H1 (cell line): Measurements from ENCODE around the gene CRCP. TPM values are rescaled to one million over a fixed set of nuclear protein-coding genes. Genes with fewer than 3 reads are reported as not detected.

Experiments
- CTCF ChIA-PET: fragments of 300-600 bp; sonication (Branson Sonifier 250); formaldehyde crosslinking; loops from one replicate; lab custom pipeline; 2021; ENCODE audit not compliant: partially characterized antibody; lab: Charles Lee
- POLR2A ChIA-PET: fragments of 300-600 bp; sonication (Branson Sonifier 250); formaldehyde crosslinking; loops from one replicate; lab custom pipeline; 2021; ENCODE audit warnings: inconsistent platforms; ENCODE audit not compliant: partially characterized antibody; lab: Charles Lee
- DNase-seq, 2 experiments: peaks; one replicate each; pipeline versions ENCODE4 v3.0.0 to v3.0.0-alpha.2; 2010 to 2022; ENCODE audit warnings: low spot score in 2 of 2, low read depth in 1 of 2, mixed read lengths in 1 of 2
- FAIRE-seq: peaks from 2 replicates; lab custom pipeline; 2011; peaks lifted over from hg19 to GRCh38; lab: Jason Lieb, UNC
- H2AFZ ChIP-seq: 2 replicates; pipeline ENCODE4 v1.8.1; 2012; ENCODE audit warnings: low read length, inconsistent platforms
- H2AK5ac ChIP-seq: 2 replicates; pipeline ENCODE4 v1.6.1; 2013; ENCODE audit warnings: low read depth, low read length
- H2BK120ac ChIP-seq: replicated peaks from 2 replicates; pipeline ENCODE3; 2013; ENCODE audit warnings: low read depth, low read length, inconsistent platforms
- H2BK12ac ChIP-seq: 2 replicates; pipeline ENCODE4 v1.6.1; 2013; ENCODE audit warnings: low read depth, low read length
- H2BK15ac ChIP-seq: 2 replicates; pipeline ENCODE4 v1.6.1; 2013; ENCODE audit warnings: low read length
- H2BK20ac ChIP-seq: 2 replicates; pipeline ENCODE4 v1.6.1; 2013; ENCODE audit warnings: low read length
- H2BK5ac ChIP-seq: 2 replicates; pipeline ENCODE4 v1.6.1; 2013; ENCODE audit warnings: low read depth, low read length
- H3K14ac ChIP-seq: 2 replicates; pipeline ENCODE4 v1.6.1; 2013; ENCODE audit warnings: inconsistent platforms; ENCODE audit not compliant: insufficient read length
- H3K18ac ChIP-seq: 2 replicates; pipeline ENCODE4 v1.6.1; 2013; ENCODE audit warnings: low read length; ENCODE audit errors: extremely low read depth
- H3K23ac ChIP-seq: 2 replicates; pipeline ENCODE4 v1.6.1; 2013; ENCODE audit warnings: inconsistent platforms; ENCODE audit not compliant: insufficient read length
- H3K23me2 ChIP-seq: 2 replicates; pipeline ENCODE4 v1.6.1; 2013; ENCODE audit warnings: low read depth, low read length
- H3K27ac ChIP-seq: 2 replicates; pipeline ENCODE4 v1.6.1; 2011; ENCODE audit warnings: low read depth, low read length, inconsistent platforms
- H3K27me3 ChIP-seq, 4 experiments: replicated peaks in 1 of 4; 1 replicate in 1 of 4; 2 replicates in 3 of 4; pipeline versions ENCODE4 v1.6.1 to v1.8.1; 2011 to 2013; ENCODE audit warnings: low read length in 3 of 4, mild to moderate bottlenecking in 3 of 4, inconsistent platforms in 2 of 4, mixed read lengths in 2 of 4, moderate library complexity in 1 of 4; ENCODE audit not compliant: control insufficient read depth in 3 of 4, insufficient read depth in 3 of 4; ENCODE audit errors: extremely low read depth in 1 of 4
- H3K36me3 ChIP-seq, 4 experiments: 2 replicates each; pipeline versions ENCODE4 v1.6.1 to v1.8.1; 2011 to 2013; ENCODE audit warnings: mild to moderate bottlenecking in 4 of 4, low read length in 3 of 4, moderate library complexity in 2 of 4, control low read depth in 1 of 4, inconsistent platforms in 1 of 4; ENCODE audit not compliant: insufficient read depth in 4 of 4, control insufficient read depth in 2 of 4
- H3K4ac ChIP-seq: replicated peaks from 2 replicates; pipeline ENCODE3; 2013; ENCODE audit warnings: low read length, low read depth, mixed read lengths, inconsistent platforms; ENCODE audit not compliant: insufficient read length
- H3K4me1 ChIP-seq, 4 experiments: replicated peaks in 1 of 4; 1 replicate in 1 of 4; 2 replicates in 3 of 4; pipeline versions ENCODE4 v1.6.1 to v1.8.1; 2011 to 2013; ENCODE audit warnings: low read length in 3 of 4, inconsistent platforms in 2 of 4, mixed read lengths in 1 of 4; ENCODE audit not compliant: insufficient read depth in 4 of 4, control insufficient read depth in 3 of 4
- H3K4me2 ChIP-seq, 2 experiments: 2 replicates each; pipeline versions ENCODE4 v1.6.1 to v1.8.1; 2011 to 2013; ENCODE audit warnings: low read depth in 2 of 2, low read length in 2 of 2, control low read depth in 1 of 2, inconsistent platforms in 1 of 2, mild to moderate bottlenecking in 1 of 2; ENCODE audit not compliant: insufficient read depth in 1 of 2
- H3K4me3 ChIP-seq, 4 experiments: fragments of 200-600, 300-600 bp in 1 of 4; sonication (generic), shearing (Covaris generic), sonication (Bioruptor Twin) in 1 of 4; 2 replicates each; pipeline versions ENCODE4 v1.5.1 to v1.8.1; 2011 to 2016; ENCODE audit warnings: low read length in 4 of 4, low read depth in 3 of 4, control low read depth in 2 of 4, inconsistent platforms in 2 of 4, mild to moderate bottlenecking in 2 of 4, mixed read lengths in 1 of 4, moderate library complexity in 1 of 4; ENCODE audit not compliant: insufficient read depth in 2 of 4; ENCODE audit errors: extremely low read depth in 1 of 4
- H3K56ac ChIP-seq: replicated peaks from 2 replicates; pipeline ENCODE3; 2013; ENCODE audit warnings: low read depth, mild to moderate bottlenecking, mixed read lengths, low read length, inconsistent platforms; ENCODE audit not compliant: insufficient read length
- H3K79me1 ChIP-seq: 2 replicates; pipeline ENCODE4 v1.6.1; 2013; ENCODE audit warnings: low read depth, low read length, control low read depth
- H3K79me2 ChIP-seq, 2 experiments: 2 replicates each; pipeline versions ENCODE4 v1.6.1 to v1.8.1; 2012 to 2013; ENCODE audit warnings: low read length in 2 of 2, mild to moderate bottlenecking in 2 of 2, inconsistent platforms in 1 of 2; ENCODE audit not compliant: insufficient read depth in 2 of 2, control insufficient read depth in 1 of 2
- H3K9ac ChIP-seq, 4 experiments: replicated peaks in 1 of 4; 1 replicate in 1 of 4; 2 replicates in 3 of 4; pipeline versions ENCODE4 v1.6.1 to v1.8.1; 2011 to 2013; ENCODE audit warnings: low read depth in 3 of 4, low read length in 3 of 4, control low read depth in 2 of 4, mild to moderate bottlenecking in 2 of 4, moderate library complexity in 2 of 4, inconsistent platforms in 1 of 4; ENCODE audit errors: extremely low read depth in 1 of 4
- H3K9me3 ChIP-seq, 2 experiments: 2 replicates each; pipeline versions ENCODE4 v1.6.1 to v1.8.1; 2012 to 2013; ENCODE audit warnings: mild to moderate bottlenecking in 2 of 2, moderate library complexity in 2 of 2, control low read depth in 1 of 2, inconsistent platforms in 1 of 2, low read depth in 1 of 2, low read length in 1 of 2, mixed read lengths in 1 of 2; ENCODE audit not compliant: insufficient read depth in 2 of 2
- H4K20me1 ChIP-seq, 2 experiments: replicated peaks in 1 of 2; 2 replicates each; pipeline versions ENCODE3 to v1.8.1; 2011 to 2013; ENCODE audit warnings: inconsistent platforms in 2 of 2, low read length in 2 of 2, mild to moderate bottlenecking in 1 of 2; ENCODE audit not compliant: insufficient read depth in 2 of 2, control insufficient read depth in 1 of 2
- H4K5ac ChIP-seq: 2 replicates; pipeline ENCODE4 v1.6.1; 2013; ENCODE audit warnings: low read length, low read depth, mixed read lengths, inconsistent platforms; ENCODE audit not compliant: insufficient read length
- H4K8ac ChIP-seq: 2 replicates; pipeline ENCODE4 v1.8.0; 2013; ENCODE audit warnings: mild to moderate bottlenecking, moderate library complexity, low read length, inconsistent platforms; ENCODE audit not compliant: insufficient read depth; ENCODE audit errors: extremely low read depth
- H4K91ac ChIP-seq: replicated peaks from 2 replicates; pipeline ENCODE3; 2013; ENCODE audit warnings: low read length, mixed read lengths, inconsistent platforms; ENCODE audit not compliant: insufficient read length
- MAFK ChIP-seq: IDR thresholded peaks from 2 replicates; pipeline ENCODE4 v1.6.1; 2012; ENCODE audit warnings: low read depth, mild to moderate bottlenecking, improper control_type of control experiment, low read length
- POU5F1 ChIP-seq: IDR thresholded peaks from 2 replicates; pipeline ENCODE4 v1.6.1; 2011; ENCODE audit warnings: low read depth, mild to moderate bottlenecking, low read length, moderate library complexity
- SP1 ChIP-seq: IDR thresholded peaks from 2 replicates; pipeline ENCODE4 v1.6.1; 2011; ENCODE audit warnings: low read depth, low read length
- WGBS, 2 experiments: shearing (Covaris generic) in 1 of 2; methylation state at CpG; one replicate each; pipeline versions ENCODE4 v1.1.6 to v1.1.7; 2013 to 2015; ENCODE audit warnings: low lambda C conversion rate in 2 of 2, mixed read lengths in 2 of 2, inconsistent platforms in 1 of 2, low coverage in 1 of 2, missing lambda C conversion rate in 1 of 2; ENCODE audit not compliant: insufficient replicate concordance in 2 of 2, insufficient coverage in 1 of 2, insufficient read length in 1 of 2; ENCODE audit errors: extremely low coverage in 1 of 2, missing lambda C conversion rate in 1 of 2; 5-methylcytosine and 5-hydroxymethylcytosine counted together
- polyA plus RNA-seq, 7 experiments: library from polyadenylated mRNA; depleted of rRNA in 3 of 7; stranded (reverse) in 5 of 7; unstranded in 2 of 7; fragments of >200 nt in 5 of 7; fragments of 200-250 nt in 2 of 7; gene quantifications; 1 replicate in 5 of 7; 2 replicates in 1 of 7; 4 replicates in 1 of 7; pipeline versions ENCODE4 v1.2.1 to v1.2.3, GENCODE V29; 2011 to 2013; ENCODE audit warnings: missing spikeins in 2 of 7, mixed read lengths in 2 of 7
- total RNA-seq: library from RNA; stranded (reverse); fragmentation: NEBNext Ultra II Directional; extraction: Animal tissue kit (Norgen Biotek cat#: 25700); gene quantifications from 2 replicates; pipeline ENCODE4 v1.2.1, GENCODE V29; 2021
- TF ChIP-seq, protein P1 (sequence below): IDR thresholded peaks from 2 replicates; pipeline ENCODE4 v1.6.1; 2012; ENCODE audit warnings: inconsistent platforms

The CRCP gene
- total and polyA plus RNA-seq, 2 of the 8 experiments (the other 6 are each of a cell fraction or from before 2014, with no cell fraction given): 15.0 to 29.3 TPM

DNA sequence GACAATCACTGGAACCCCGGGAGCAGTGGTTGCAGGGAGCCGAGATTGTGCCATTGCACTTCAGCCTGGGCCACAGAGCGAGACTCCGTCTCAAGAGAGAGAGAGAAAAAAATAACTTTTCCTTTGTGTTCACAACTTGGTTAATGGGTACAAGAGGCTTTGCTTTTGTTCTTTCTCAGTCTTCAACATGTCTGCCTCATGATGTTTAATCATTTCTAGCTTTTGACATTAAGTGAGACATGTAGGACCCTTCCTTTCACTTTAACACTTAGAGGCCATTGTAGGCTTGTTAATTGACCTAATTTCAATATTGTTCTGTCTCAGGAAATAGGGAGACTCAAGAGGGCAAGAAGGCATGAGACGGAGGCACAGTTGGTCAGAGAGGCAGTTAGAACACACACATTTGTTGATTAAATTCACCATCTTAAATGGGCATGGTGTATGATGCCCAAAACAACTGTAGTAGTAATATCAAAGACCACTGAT lies 9.3 kb upstream of the CRCP start:
- no peak overlapping the region for H3K23ac ChIP-seq
- no peak overlapping the region for H3K4ac ChIP-seq
- H3K9me3 ChIP-seq: no peaks in the 10 kb centered on the region
- H4K5ac ChIP-seq: no peak overlapping the region
- H3K4me1 ChIP-seq: no peaks in the 10 kb centered on the region
- H3K27ac ChIP-seq: no peak overlapping the region
- TF ChIP-seq, protein P1, sequence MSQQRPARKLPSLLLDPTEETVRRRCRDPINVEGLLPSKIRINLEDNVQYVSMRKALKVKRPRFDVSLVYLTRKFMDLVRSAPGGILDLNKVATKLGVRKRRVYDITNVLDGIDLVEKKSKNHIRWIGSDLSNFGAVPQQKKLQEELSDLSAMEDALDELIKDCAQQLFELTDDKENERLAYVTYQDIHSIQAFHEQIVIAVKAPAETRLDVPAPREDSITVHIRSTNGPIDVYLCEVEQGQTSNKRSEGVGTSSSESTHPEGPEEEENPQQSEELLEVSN: no peak
- TF ChIP-seq MAFK (no peak), POU5F1 (no peak), SP1 (no peak)
- no peaks in the 10 kb centered on the region for H4K20me1 ChIP-seq
- POLR2A ChIA-PET: interaction anchor here (1.0 kb wide), 1 partner anchor 9 kb away, joined by 5 read pairs; the partner anchor contains the start of gene CRCP
- no peaks in the 10 kb centered on the region for H3K79me1 ChIP-seq
- H3K4me2 ChIP-seq: no peak overlapping the region
- H2BK120ac ChIP-seq: no peak overlapping the region
- no peaks in the 10 kb centered on the region for H3K27me3 ChIP-seq
- no peak overlapping the region for H3K18ac ChIP-seq
- no peak overlapping the region for H2BK15ac ChIP-seq
- H2BK12ac ChIP-seq: no peak overlapping the region
- H3K9ac ChIP-seq: no peak overlapping the region
- H4K91ac ChIP-seq: no peak overlapping the region
- H3K56ac ChIP-seq: no peak overlapping the region
- CTCF ChIA-PET: no interaction called here
- WGBS, 2 experiments: 95% methylated on average over 5 of the region's 5 CpGs; no CpG with 5 or more reads in 1 of the 2 experiments
- FAIRE-seq: no peak
- H2AK5ac ChIP-seq: no peak overlapping the region
- H3K79me2 ChIP-seq: no peaks in the 10 kb centered on the region
- H3K4me3 ChIP-seq: no peak overlapping the region
- H4K8ac ChIP-seq: no peak overlapping the region
- H3K36me3 ChIP-seq: no peaks in the 10 kb centered on the region
- no peak overlapping the region for H2AFZ ChIP-seq
- no peak for DNase-seq
- H3K23me2 ChIP-seq: no peaks in the 10 kb centered on the region
- no peak overlapping the region for H2BK20ac ChIP-seq
- no peak overlapping the region for H2BK5ac ChIP-seq
- no peak overlapping the region for H3K14ac ChIP-seq
